GM12801 (cell line): Measurements from ENCODE around the gene ARPC1A.

Source experiments
- TF ChIP-seq, protein P1 (sequence below): IDR thresholded peaks from one replicate; pipeline ENCODE4 v1.5.1; 2011; ENCODE audit warnings: control low read depth; ENCODE audit not compliant: insufficient read length; ENCODE audit errors: extremely low read depth

The ARPC1A gene

GRCh38 chr7:99371376-99371920, 45.8 kb downstream of the ARPC1A start:
- TF ChIP-seq, protein P1, sequence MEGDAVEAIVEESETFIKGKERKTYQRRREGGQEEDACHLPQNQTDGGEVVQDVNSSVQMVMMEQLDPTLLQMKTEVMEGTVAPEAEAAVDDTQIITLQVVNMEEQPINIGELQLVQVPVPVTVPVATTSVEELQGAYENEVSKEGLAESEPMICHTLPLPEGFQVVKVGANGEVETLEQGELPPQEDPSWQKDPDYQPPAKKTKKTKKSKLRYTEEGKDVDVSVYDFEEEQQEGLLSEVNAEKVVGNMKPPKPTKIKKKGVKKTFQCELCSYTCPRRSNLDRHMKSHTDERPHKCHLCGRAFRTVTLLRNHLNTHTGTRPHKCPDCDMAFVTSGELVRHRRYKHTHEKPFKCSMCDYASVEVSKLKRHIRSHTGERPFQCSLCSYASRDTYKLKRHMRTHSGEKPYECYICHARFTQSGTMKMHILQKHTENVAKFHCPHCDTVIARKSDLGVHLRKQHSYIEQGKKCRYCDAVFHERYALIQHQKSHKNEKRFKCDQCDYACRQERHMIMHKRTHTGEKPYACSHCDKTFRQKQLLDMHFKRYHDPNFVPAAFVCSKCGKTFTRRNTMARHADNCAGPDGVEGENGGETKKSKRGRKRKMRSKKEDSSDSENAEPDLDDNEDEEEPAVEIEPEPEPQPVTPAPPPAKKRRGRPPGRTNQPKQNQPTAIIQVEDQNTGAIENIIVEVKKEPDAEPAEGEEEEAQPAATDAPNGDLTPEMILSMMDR = no peak

DNA sequence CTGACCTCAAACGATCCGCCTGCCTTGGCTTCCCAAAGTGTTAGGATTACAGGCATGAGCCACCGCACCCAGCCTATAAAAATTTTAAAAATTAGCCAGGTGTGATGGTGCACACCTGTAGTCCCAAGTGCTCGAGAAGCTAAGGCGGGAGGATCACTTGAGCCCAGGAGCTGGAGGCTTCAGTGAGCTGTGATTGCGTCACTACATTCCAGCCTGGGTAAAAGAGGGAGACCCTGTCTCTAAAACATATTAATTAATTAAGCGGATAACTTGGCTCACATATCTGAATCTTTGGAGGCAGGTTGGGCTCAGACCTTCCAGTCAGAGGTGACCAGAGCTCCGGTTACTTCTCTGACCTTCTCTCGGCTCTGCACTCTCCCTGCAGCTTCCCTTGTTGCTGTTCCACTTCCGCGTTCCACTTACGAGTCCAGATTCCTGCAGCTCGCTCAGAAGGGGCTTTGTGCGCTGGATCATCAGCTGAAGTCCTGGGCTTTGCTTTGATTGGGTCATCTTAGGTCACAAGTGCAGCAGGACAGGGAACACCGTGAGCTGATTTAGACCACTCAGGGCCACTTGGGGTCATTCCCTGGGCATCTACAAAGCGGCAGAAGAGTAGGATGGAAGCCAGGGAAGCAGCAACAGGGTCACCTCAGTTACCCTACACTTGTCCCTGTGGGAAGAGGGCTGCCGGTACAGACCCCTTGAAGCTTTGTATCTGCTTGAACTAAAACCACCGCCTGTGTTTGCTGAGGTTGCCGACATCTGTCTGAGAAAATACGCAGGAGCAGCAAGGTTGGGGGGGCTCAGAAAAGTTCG, 46.8 kb downstream of the ARPC1A start:
- TF ChIP-seq, protein P1 = no peak

DNA sequence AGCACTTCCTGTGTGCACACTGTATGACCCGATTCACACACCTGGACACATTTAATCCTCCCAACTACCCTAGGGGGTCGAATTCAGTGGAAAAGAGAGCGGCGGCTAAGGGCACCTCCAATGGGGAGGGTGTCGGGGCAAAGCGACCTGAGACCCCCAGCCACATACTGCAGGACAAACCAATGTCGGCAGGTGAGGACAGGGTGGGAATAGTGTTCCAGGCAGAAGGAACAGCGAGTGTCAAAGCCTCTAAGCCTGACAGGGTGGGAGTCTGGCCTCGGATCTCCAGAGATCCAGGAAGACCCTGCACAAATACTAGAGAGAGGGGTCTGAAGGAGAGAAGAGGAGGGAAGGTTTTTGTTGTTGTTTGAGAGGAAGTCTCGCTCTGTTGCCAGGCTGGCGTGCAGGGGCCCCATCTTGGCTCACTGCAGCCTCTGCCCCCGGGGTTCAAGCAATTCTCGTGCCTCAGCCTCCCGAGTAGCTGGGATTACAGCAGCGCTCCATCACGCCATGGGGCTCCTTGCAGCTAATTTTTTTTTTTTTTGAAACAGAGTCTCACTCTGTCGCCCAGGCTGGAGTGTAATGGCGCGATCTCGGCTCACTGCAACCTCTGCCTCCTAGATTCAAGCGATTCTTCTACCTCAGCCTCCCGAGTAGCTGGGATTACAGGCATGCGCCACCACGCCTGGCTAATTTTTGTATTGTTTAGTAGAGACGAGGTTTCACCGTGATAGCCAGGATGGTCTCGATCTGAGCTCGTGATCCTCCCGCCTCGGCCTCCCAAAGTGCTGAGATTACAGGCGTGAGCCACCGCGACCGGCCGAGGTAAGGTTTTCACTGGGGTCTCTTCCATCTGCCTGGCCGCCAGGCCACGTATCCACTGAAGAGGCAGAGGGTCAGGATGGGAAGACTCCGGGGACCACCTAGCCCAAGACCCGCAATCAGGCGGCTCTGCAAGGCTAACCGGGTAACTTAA, 47.7 kb downstream of the ARPC1A start:
- TF ChIP-seq, protein P1 = no peak

DNA sequence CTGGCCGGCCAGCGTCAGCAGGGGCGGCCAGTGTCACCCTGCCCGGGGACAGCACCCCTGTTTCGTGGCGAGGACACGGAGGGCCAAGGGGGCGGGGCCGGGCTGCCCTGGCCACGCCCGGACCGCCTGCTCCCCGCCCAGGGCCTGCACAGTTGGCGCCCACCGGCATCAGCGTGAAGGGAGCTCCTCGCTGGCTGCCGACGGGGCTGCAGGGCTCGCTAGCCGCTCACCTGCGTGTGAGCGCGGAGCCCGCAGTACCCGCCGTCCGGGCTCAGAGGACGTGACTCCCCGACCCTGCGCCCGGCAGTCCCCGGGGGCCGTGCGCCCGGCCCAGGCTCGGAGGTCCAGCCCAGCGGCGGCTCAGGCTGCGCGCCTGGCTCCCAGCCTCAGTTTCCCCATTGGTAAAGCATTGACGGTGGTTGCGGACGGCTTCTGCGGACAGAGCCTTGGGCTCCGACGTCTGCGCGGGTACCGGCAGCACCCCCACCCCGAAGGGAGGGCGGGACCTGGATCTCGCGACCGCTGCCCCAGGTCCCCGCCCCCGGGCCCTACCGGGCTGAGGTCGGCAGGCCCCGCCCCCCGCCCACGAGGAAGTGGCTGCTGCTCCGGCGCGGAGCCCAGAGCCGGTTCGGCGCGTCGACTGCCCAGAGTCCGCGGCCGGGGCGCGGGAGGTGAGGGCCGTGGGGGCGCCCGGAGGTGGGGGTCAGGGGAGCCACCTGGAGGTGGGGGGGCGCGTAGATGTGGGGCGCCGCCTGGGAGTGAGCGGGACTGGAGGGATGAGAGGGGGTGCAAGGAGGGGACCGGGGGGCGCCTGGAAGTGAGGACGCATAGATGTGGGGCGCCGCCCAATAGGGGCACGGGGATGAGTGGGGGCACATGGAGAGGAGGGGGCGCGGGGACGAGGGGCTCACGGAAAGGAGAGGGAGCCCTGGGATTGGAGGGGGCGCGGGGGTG, 48.7 kb downstream of the ARPC1A start, which contains the start of gene ARPC1B:
Gene ARPC1B, plus strand, starts transcription at position 620 of the 954 bp plus-strand sequence. CDS start 10,985 bp downstream, outside the sequence.
- TF ChIP-seq, protein P1 = no peak

DNA sequence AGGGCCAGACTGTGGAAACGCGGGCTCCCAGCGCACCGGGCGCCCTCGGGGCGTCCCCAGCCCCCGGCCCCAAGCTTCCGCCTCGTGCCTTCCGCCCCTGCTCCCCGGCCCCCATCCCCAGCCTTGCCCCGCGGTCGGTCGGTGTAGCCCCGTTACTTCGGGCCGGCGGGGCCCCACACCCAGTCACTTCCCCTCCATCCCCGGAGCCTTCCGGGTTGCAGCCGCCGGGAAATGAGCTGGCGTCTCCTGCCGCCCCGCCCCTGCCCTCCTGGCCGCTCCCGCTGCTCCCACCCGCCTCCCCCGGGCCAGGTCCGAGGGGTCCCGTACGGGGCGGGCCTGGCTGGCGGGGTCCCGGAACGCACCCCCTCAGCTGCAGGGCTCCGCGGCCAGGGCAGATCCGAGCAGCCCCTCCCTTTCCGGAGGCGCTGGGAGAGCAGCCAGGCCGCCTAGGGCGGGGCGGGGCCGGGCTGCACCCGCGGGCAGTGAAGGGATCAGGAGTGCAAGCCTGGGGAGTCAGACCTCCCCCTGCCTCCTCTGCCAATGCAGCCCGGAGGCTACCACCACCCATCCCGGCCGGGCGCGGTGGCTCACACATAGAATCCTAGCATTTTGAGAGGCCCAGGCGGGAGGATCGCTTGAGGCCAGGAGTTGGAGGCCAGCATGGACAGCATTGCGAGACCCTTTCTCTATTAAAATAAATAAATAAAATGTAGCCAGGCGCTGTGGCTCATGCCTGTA, 49.5 kb downstream of the ARPC1A start:
- TF ChIP-seq, protein P1 = no peak

DNA sequence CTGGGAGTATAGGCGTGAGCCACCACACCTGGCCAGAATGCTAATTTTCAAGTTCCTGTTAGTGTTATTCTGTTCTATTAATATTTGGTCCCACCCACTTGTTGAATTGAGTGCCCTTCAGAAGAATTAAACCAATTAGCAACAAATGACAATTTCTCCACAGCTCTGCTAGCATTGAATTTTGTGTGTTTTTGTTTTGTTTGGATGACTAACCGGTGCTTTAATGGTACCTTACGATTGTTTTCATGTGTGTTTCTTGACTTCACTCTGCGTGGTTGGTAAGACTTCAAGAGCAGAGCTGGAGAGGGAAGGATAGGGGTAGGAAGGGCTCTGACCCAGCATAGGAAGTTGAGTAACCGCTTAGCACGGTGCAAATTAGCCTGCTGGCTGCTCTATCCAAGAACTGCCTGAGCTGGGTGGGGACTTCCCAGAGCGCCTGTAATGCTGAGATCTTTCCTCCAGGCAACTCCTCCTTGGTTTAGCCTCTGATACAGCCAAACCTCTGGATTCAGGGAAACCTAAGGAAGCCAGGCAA, 53.4 kb downstream of the ARPC1A start:
- TF ChIP-seq, protein P1 = no peak
